ENCODE data around the gene SARS1. TPM values are rescaled to one million over a fixed set of nuclear protein-coding genes. Genes with fewer than 3 reads are reported as not detected.
"Not testable (repeated sequence)": the region's sequence is repeated elsewhere in the genome, so short reads cannot be mapped to it uniquely, and the experiment has no call there.

The SARS1 gene
- total RNA-seq, 2 experiments from 2014 or later, result 122 to 131 TPM

- Histone ChIP-seq H3K4me3 (ENCODE audit: low read length) (peak overlapping the region; percentile 81), H3K9me3 (ENCODE audit: control insufficient read depth in 1 of 2, insufficient read depth in 1 of 2, low read length in 2 of 2) (peaks cover 0 to 4% of the 10 kb centered on the region in 2 experiments), H3K4me1 (ENCODE audit: insufficient read depth, low read length) (peaks cover 33% of the 10 kb centered on the region), H3K27me3 (ENCODE audit: control insufficient read depth in 1 of 2, insufficient read depth in 2 of 2, low read length in 2 of 2) (no peaks in the 10 kb centered on the region), H3K36me3 (ENCODE audit: insufficient read depth, low read length) (peaks cover 12% of the 10 kb centered on the region), H3K27ac (ENCODE audit: low read depth in 1 of 2, low read length in 2 of 2) (peak overlapping the region; percentile 73 to 74)
- TF ChIP-seq CTCF (IDR thresholded peaks at IDR 0.05), result no peak
- Mint-ChIP-seq H3K4me1 (ENCODE audit: low read depth) (peaks cover 41% of the 10 kb centered on the region), H3K27me3 (no peaks in the 10 kb centered on the region), H3K36me3 (ENCODE audit: low read depth) (peaks cover 46% of the 10 kb centered on the region), H3K4me3 (peak overlapping the region; percentile 99), H3K9me3 (no peaks in the 10 kb centered on the region), H3K27ac (peak overlapping the region; percentile 90)
- ChIA-PET CTCF (no interaction called here), POLR2A (interaction anchor here (0.6 to 3.3 kb wide), 20 partner anchors 10 to 1174 kb away, joined by 3 to 36 read pairs (median 8); partner anchors contain the start of genes ATXN7L2, CLCC1, ELAPOR1 and GNAI3)
- ATAC-seq (ENCODE audit: poor library complexity) (no peak), DNase-seq (peak in 6 of 14 experiments; percentile 10 to 62 (median 38))
- intact Hi-C loops (cut with DNase I, micrococcal nuclease), result loop anchor here (5.0 to 10.0 kb wide), 6 partner anchors 67 to 410 kb away; partner anchors contain the start of genes ELAPOR1 (in 2 of the 2), PSRC1 (in 1 of the 2) and WDR47 (in 1 of the 2)
Measured at GRCh38 chr1:109214695-109215623, 1.2 kb downstream of the SARS1 start.

GRCh38 chr1:109216662-109217061, 2.9 kb downstream of the SARS1 start:
- no peaks in the 10 kb centered on the region for H3K27me3 ChIP-seq (ENCODE audit: control insufficient read depth in 1 of 2, insufficient read depth in 2 of 2, low read length in 2 of 2)
- peaks cover 12% of the 10 kb centered on the region for H3K36me3 ChIP-seq (ENCODE audit: insufficient read depth, low read length)
- Mint-ChIP-seq H3K4me3 (peak overlapping the region; percentile 99), H3K9me3 (no peaks in the 10 kb centered on the region), H3K27ac (peak overlapping the region; percentile 90), H3K27me3 (no peaks in the 10 kb centered on the region), H3K36me3 (ENCODE audit: low read depth) (peaks cover 60% of the 10 kb centered on the region), H3K4me1 (ENCODE audit: low read depth) (peaks cover 54% of the 10 kb centered on the region)
- H3K4me3 ChIP-seq (ENCODE audit: low read length), result no peak overlapping the region
- no peak for ATAC-seq (ENCODE audit: poor library complexity)
- H3K4me1 ChIP-seq (ENCODE audit: insufficient read depth, low read length), result peaks cover 33% of the 10 kb centered on the region
- H3K9me3 ChIP-seq (ENCODE audit: control insufficient read depth in 1 of 2, insufficient read depth in 1 of 2, low read length in 2 of 2), result peaks cover 0 to 4% of the 10 kb centered on the region in 2 experiments
- no peak for TF ChIP-seq CTCF (IDR thresholded peaks at IDR 0.05)
- CTCF ChIA-PET, result no interaction called here
- intact Hi-C loops (cut with DNase I, micrococcal nuclease), result loop anchor here (10.0 kb wide), 2 partner anchors 102 to 408 kb away; partner anchors contain the start of gene ELAPOR1 (in 1 of the 2)
- H3K27ac ChIP-seq (ENCODE audit: low read depth in 1 of 2, low read length in 2 of 2), result no peak overlapping the region
- POLR2A ChIA-PET, result no interaction called here
- no peak for DNase-seq

- DNase-seq (no peak), ATAC-seq (ENCODE audit: poor library complexity) (no peak)
- Histone ChIP-seq H3K36me3 (ENCODE audit: insufficient read depth, low read length) (peaks cover 12% of the 10 kb centered on the region), H3K27me3 (ENCODE audit: control insufficient read depth in 1 of 2, insufficient read depth in 2 of 2, low read length in 2 of 2) (no peaks in the 10 kb centered on the region), H3K27ac (ENCODE audit: low read depth in 1 of 2, low read length in 2 of 2) (no peak overlapping the region), H3K4me3 (ENCODE audit: low read length) (no peak overlapping the region), H3K4me1 (ENCODE audit: insufficient read depth, low read length) (peaks cover 33% of the 10 kb centered on the region), H3K9me3 (ENCODE audit: control insufficient read depth in 1 of 2, insufficient read depth in 1 of 2, low read length in 2 of 2) (peaks cover 0 to 4% of the 10 kb centered on the region in 2 experiments)
- no peaks in the 10 kb centered on the region for H3K27me3 Mint-ChIP-seq
- no peaks in the 10 kb centered on the region for H3K9me3 Mint-ChIP-seq
- POLR2A ChIA-PET, result no interaction called here
- H3K27ac Mint-ChIP-seq, result peak overlapping the region; percentile 6
- TF ChIP-seq CTCF (IDR thresholded peaks at IDR 0.05), result no peak
- CTCF ChIA-PET, result no interaction called here
- peaks cover 75% of the 10 kb centered on the region for H3K36me3 Mint-ChIP-seq (ENCODE audit: low read depth)
- peak overlapping the region; percentile 50 for H3K4me3 Mint-ChIP-seq
- peaks cover 70% of the 10 kb centered on the region for H3K4me1 Mint-ChIP-seq (ENCODE audit: low read depth)
- intact Hi-C loops (cut with DNase I, micrococcal nuclease), result loop anchor here (10.0 kb wide), 2 partner anchors 104 to 406 kb away; partner anchors contain the start of gene ELAPOR1 (in 1 of the 2)
Measured at GRCh38 chr1:109218516-109218915, 4.8 kb downstream of the SARS1 start.

GRCh38 chr1:109221201-109221600, 7.5 kb downstream of the SARS1 start:
- not testable (repeated sequence) for H3K4me3 Mint-ChIP-seq; H3K9me3 ChIP-seq (ENCODE audit: control insufficient read depth in 1 of 2, insufficient read depth in 1 of 2, low read length in 2 of 2)

More at GRCh38 chr1:109221201-109221600, 7.5 kb downstream of the SARS1 start:
- CTCF ChIA-PET; POLR2A ChIA-PET; H3K27me3 ChIP-seq (ENCODE audit: control insufficient read depth in 1 of 2, insufficient read depth in 2 of 2, low read length in 2 of 2); ATAC-seq (ENCODE audit: poor library complexity); H3K27ac Mint-ChIP-seq; DNase-seq; H3K27me3 Mint-ChIP-seq; intact Hi-C loops (cut with DNase I, micrococcal nuclease); H3K9me3 Mint-ChIP-seq; H3K4me3 ChIP-seq (ENCODE audit: low read length); H3K27ac ChIP-seq (ENCODE audit: low read depth in 1 of 2, low read length in 2 of 2): not testable (repeated sequence)
- H3K36me3 Mint-ChIP-seq (ENCODE audit: low read depth), result peaks cover 75% of the 10 kb centered on the region
- H3K36me3 ChIP-seq (ENCODE audit: insufficient read depth, low read length), result peaks cover 30% of the 10 kb centered on the region
- peaks cover 17% of the 10 kb centered on the region for H3K4me1 ChIP-seq (ENCODE audit: insufficient read depth, low read length)
- H3K4me1 Mint-ChIP-seq (ENCODE audit: low read depth), result peaks cover 57% of the 10 kb centered on the region

Measured in CD4-positive, alpha-beta T cell (primary cell).